H9 (cell line): ENCODE measurements around the gene DFFB. TPM values are rescaled to one million over a fixed set of nuclear protein-coding genes. Genes with fewer than 3 reads are reported as not detected.

ENCODE experiments used
- DNase-seq: peaks from one replicate; pipeline ENCODE4 v3.0.0-alpha.2; 2017
- H2AFZ ChIP-seq: one replicate; pipeline ENCODE4 v1.6.1; 2013; ENCODE audit warnings: mild to moderate bottlenecking, low read length, control low read depth, moderate library complexity
- H2AK5ac ChIP-seq: 2 replicates; pipeline ENCODE4 v1.6.1; 2013; ENCODE audit warnings: low read length, control low read depth, mixed read lengths; ENCODE audit not compliant: insufficient read length
- H2BK120ac ChIP-seq: one replicate; pipeline ENCODE4 v1.6.1; 2013; ENCODE audit warnings: low read depth, mild to moderate bottlenecking, low read length, control low read depth, inconsistent platforms; ENCODE audit not compliant: poor library complexity, severe bottlenecking
- H2BK12ac ChIP-seq: 2 replicates; pipeline ENCODE4 v1.6.1; 2013; ENCODE audit warnings: low read length, control low read depth, mixed read lengths, low read depth; ENCODE audit not compliant: insufficient read length
- H2BK15ac ChIP-seq: 2 replicates; pipeline ENCODE4 v1.6.1; 2013; ENCODE audit warnings: low read depth, low read length, control low read depth
- H2BK20ac ChIP-seq: one replicate; pipeline ENCODE4 v1.6.1; 2013; ENCODE audit warnings: low read depth, mild to moderate bottlenecking, low read length, control low read depth, inconsistent platforms; ENCODE audit not compliant: poor library complexity, severe bottlenecking
- H2BK5ac ChIP-seq: 2 replicates; pipeline ENCODE4 v1.6.1; 2013; ENCODE audit warnings: low read length, control low read depth, mixed read lengths; ENCODE audit not compliant: insufficient read length
- H3K14ac ChIP-seq: 2 replicates; pipeline ENCODE4 v1.6.1; 2013; ENCODE audit warnings: low read length, control low read depth; ENCODE audit not compliant: insufficient read depth
- H3K18ac ChIP-seq: 2 replicates; pipeline ENCODE4 v1.6.1; 2013; ENCODE audit warnings: low read depth, mild to moderate bottlenecking, mixed read lengths, low read length, control low read depth; ENCODE audit not compliant: insufficient read length
- H3K23ac ChIP-seq: 2 replicates; pipeline ENCODE4 v1.6.1; 2013; ENCODE audit warnings: low read length, control low read depth, mixed read lengths, low read depth; ENCODE audit not compliant: insufficient read length
- H3K23me2 ChIP-seq: 2 replicates; pipeline ENCODE4 v1.6.1; 2013; ENCODE audit warnings: low read depth, mild to moderate bottlenecking, mixed read lengths, low read length, control low read depth; ENCODE audit not compliant: insufficient read length, poor library complexity, severe bottlenecking
- H3K27ac ChIP-seq: 2 replicates; pipeline ENCODE4 v1.5.1; 2013; ENCODE audit warnings: low read length, control low read depth, mixed read lengths, low read depth; ENCODE audit not compliant: insufficient read length
- H3K27me3 ChIP-seq: 2 replicates; pipeline ENCODE4 v1.6.1; 2013; ENCODE audit warnings: low read length, control low read depth, inconsistent platforms; ENCODE audit not compliant: insufficient read depth
- H3K4ac ChIP-seq: 2 replicates; pipeline ENCODE4 v1.6.1; 2013; ENCODE audit warnings: low read depth, mild to moderate bottlenecking, control low read depth, inconsistent platforms, low read length, moderate library complexity
- H3K4me1 ChIP-seq: 2 replicates; pipeline ENCODE4 v1.6.1; 2013; ENCODE audit warnings: low read length, control low read depth, inconsistent platforms; ENCODE audit not compliant: insufficient read depth
- H3K4me2 ChIP-seq: 2 replicates; pipeline ENCODE4 v1.6.1; 2013; ENCODE audit warnings: low read length, control low read depth, mixed read lengths; ENCODE audit not compliant: insufficient read length, insufficient read depth
- H3K56ac ChIP-seq: 2 replicates; pipeline ENCODE4 v1.6.1; 2013; ENCODE audit warnings: low read depth, mild to moderate bottlenecking, mixed read lengths, low read length, control low read depth; ENCODE audit not compliant: insufficient read length
- H3K79me1 ChIP-seq: 2 replicates; pipeline ENCODE4 v1.6.1; 2013; ENCODE audit warnings: low read depth, mild to moderate bottlenecking, moderate library complexity, low read length, control low read depth, inconsistent platforms; ENCODE audit not compliant: insufficient read depth, poor library complexity, severe bottlenecking
- H3K79me2 ChIP-seq: 2 replicates; pipeline ENCODE4 v1.6.1; 2013; ENCODE audit warnings: low read length, control low read depth, inconsistent platforms; ENCODE audit not compliant: insufficient read depth
- H3K9ac ChIP-seq: 2 replicates; pipeline ENCODE4 v1.6.1; 2013; ENCODE audit warnings: low read length, control low read depth, mixed read lengths; ENCODE audit not compliant: insufficient read length; ENCODE audit errors: extremely low read depth
- H3K9me3 ChIP-seq: one replicate; pipeline ENCODE4 v1.6.1; 2013; ENCODE audit warnings: low read depth, low read length, inconsistent platforms; ENCODE audit not compliant: control insufficient read depth
- H3T11ph ChIP-seq: one replicate; pipeline ENCODE4 v1.6.1; 2013; ENCODE audit warnings: mild to moderate bottlenecking, low read length, control low read depth, inconsistent platforms
- H4K20me1 ChIP-seq: one replicate; pipeline ENCODE4 v1.6.1; 2013; ENCODE audit not compliant: control insufficient read depth, insufficient read length, insufficient read depth
- H4K5ac ChIP-seq: 2 replicates; pipeline ENCODE4 v1.6.1; 2013; ENCODE audit warnings: low read depth, mild to moderate bottlenecking, mixed read lengths, low read length, control low read depth; ENCODE audit not compliant: insufficient read length
- H4K8ac ChIP-seq: replicated peaks from 2 replicates; pipeline ENCODE4 v1.6.1; 2013; ENCODE audit warnings: low read length, control low read depth, mixed read lengths, low read depth; ENCODE audit not compliant: insufficient read length
- H4K91ac ChIP-seq: 2 replicates; pipeline ENCODE4 v1.6.1; 2013; ENCODE audit warnings: low read depth, mild to moderate bottlenecking, moderate library complexity, mixed read lengths, low read length, control low read depth; ENCODE audit not compliant: insufficient read length
- H3K27ac Mint-ChIP-seq, 3 experiments: 2 replicates in 2 of 3; 3 replicates in 1 of 3; pipeline ENCODE4 v1.8.0; 2020 to 2021; ENCODE audit warnings: mixed read lengths in 3 of 3, mild to moderate bottlenecking in 1 of 3, moderate library complexity in 1 of 3
- H3K27me3 Mint-ChIP-seq: 2 replicates; pipeline ENCODE4 v1.8.0; 2021; ENCODE audit warnings: low read depth, mild to moderate bottlenecking, moderate library complexity, mixed read lengths
- H3K36me3 Mint-ChIP-seq, 3 experiments: 2 replicates in 2 of 3; 3 replicates in 1 of 3; pipeline ENCODE4 v1.8.0; 2020 to 2021; ENCODE audit warnings: low read depth in 3 of 3, mixed read lengths in 3 of 3; ENCODE audit not compliant: insufficient read depth in 1 of 3
- H3K4me1 Mint-ChIP-seq, 2 experiments: 2 replicates each; pipeline ENCODE4 v1.8.0; 2020; ENCODE audit warnings: mixed read lengths in 2 of 2
- H3K4me3 Mint-ChIP-seq, 2 experiments: 2 replicates in 1 of 2; 3 replicates in 1 of 2; pipeline ENCODE4 v1.8.0; 2020 to 2021; ENCODE audit warnings: mild to moderate bottlenecking in 2 of 2, mixed read lengths in 2 of 2, moderate library complexity in 1 of 2
- H3K9me3 Mint-ChIP-seq, 2 experiments: 2 replicates in 1 of 2; 3 replicates in 1 of 2; pipeline ENCODE4 v1.8.0; 2020; ENCODE audit warnings: mild to moderate bottlenecking in 2 of 2, mixed read lengths in 2 of 2, moderate library complexity in 1 of 2
- WGBS: extraction: QIAGEN DNeasy Blood & Tissue Kit; methylation state at CpG from one replicate; pipeline ENCODE4 v1.1.7; 2013; ENCODE audit warnings: missing lambda C conversion rate, low lambda C conversion rate, mixed read lengths; ENCODE audit not compliant: insufficient read length; ENCODE audit errors: extremely low coverage; 5-methylcytosine and 5-hydroxymethylcytosine counted together
- total RNA-seq: library from RNA; stranded (reverse); gene quantifications from 2 replicates; pipeline ENCODE4 v1.2.1, GENCODE V29; 2021
- TF ChIP-seq, protein P1 (sequence below): fragments of 200-600 bp; sonication (generic); conservative IDR thresholded peaks from 3 replicates; pipeline ENCODE4 v1.8.0; 2021; ENCODE audit warnings: antibody characterized with exemption, mild to moderate bottlenecking

Gene DFFB
- total RNA-seq, 1 experiment from 2014 or later, result 9.7 TPM

GRCh38 chr1:3905953-3906671 lies 48.8 kb downstream of the DFFB start:
- Histone ChIP-seq H3K27me3 (no peaks in the 10 kb centered on the region), H3K4me1 (no peaks in the 10 kb centered on the region), H2BK120ac (no peak overlapping the region), H3K27ac (no peak overlapping the region), H4K5ac (no peak overlapping the region), H4K20me1 (no peaks in the 10 kb centered on the region), H3K56ac (no peak overlapping the region), H3K23ac (no peak overlapping the region), H2BK20ac (no peak overlapping the region), H2BK5ac (no peak overlapping the region), H3K9me3 (no peaks in the 10 kb centered on the region), H4K91ac (no peak overlapping the region), H2BK12ac (no peak overlapping the region), H3K4me2 (no peak overlapping the region), H2BK15ac (no peak overlapping the region), H2AK5ac (no peak overlapping the region), H3K18ac (no peak overlapping the region), H3K14ac (no peak overlapping the region), H2AFZ (no peak overlapping the region), H3K79me1 (no peaks in the 10 kb centered on the region), H4K8ac (no peak overlapping the region), H3T11ph (no peak overlapping the region), H3K23me2 (no peaks in the 10 kb centered on the region), H3K9ac (no peak overlapping the region), H3K4ac (no peak overlapping the region), H3K79me2 (no peaks in the 10 kb centered on the region)
- Mint-ChIP-seq H3K36me3 (no peaks in the 10 kb centered on the region; a peak in 1 of 7 replicates), H3K9me3 (no peaks in the 10 kb centered on the region), H3K27ac (peak overlapping the region in 1 of 3 experiments; percentile 5; a peak in 1 of 7 replicates), H3K27me3 (peaks cover 5% of the 10 kb centered on the region), H3K4me3 (no peak overlapping the region; a peak in 1 of 5 replicates), H3K4me1 (peaks cover 25 to 30% of the 10 kb centered on the region in 2 experiments)
- DNase-seq, result no peak
- TF ChIP-seq, protein P1, sequence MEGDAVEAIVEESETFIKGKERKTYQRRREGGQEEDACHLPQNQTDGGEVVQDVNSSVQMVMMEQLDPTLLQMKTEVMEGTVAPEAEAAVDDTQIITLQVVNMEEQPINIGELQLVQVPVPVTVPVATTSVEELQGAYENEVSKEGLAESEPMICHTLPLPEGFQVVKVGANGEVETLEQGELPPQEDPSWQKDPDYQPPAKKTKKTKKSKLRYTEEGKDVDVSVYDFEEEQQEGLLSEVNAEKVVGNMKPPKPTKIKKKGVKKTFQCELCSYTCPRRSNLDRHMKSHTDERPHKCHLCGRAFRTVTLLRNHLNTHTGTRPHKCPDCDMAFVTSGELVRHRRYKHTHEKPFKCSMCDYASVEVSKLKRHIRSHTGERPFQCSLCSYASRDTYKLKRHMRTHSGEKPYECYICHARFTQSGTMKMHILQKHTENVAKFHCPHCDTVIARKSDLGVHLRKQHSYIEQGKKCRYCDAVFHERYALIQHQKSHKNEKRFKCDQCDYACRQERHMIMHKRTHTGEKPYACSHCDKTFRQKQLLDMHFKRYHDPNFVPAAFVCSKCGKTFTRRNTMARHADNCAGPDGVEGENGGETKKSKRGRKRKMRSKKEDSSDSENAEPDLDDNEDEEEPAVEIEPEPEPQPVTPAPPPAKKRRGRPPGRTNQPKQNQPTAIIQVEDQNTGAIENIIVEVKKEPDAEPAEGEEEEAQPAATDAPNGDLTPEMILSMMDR, result no peak
- WGBS, result no CpG with 5 or more reads among the region's 18 CpGs
